ENCODE data around the gene CNTF.

DNA sequence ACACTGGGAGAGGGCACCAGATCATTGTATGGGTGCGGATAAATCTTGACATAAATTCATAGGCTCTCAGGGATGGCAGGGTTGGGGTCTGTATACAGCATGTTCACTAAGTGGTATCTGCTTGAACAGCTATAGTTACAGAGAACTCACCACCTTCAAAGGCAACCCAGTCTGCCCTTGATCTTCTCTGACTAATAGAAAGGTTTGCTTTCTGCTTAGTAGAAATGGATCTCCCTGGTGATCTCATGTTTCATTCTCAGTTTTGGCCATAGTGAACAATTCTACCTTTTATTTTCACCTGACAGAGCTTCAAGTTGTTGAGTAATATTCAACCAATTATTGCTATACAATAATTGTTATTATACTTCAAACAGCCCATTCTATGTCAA lies 32.4 kb downstream of the CNTF start:
- TF ChIP-seq, protein P1, sequence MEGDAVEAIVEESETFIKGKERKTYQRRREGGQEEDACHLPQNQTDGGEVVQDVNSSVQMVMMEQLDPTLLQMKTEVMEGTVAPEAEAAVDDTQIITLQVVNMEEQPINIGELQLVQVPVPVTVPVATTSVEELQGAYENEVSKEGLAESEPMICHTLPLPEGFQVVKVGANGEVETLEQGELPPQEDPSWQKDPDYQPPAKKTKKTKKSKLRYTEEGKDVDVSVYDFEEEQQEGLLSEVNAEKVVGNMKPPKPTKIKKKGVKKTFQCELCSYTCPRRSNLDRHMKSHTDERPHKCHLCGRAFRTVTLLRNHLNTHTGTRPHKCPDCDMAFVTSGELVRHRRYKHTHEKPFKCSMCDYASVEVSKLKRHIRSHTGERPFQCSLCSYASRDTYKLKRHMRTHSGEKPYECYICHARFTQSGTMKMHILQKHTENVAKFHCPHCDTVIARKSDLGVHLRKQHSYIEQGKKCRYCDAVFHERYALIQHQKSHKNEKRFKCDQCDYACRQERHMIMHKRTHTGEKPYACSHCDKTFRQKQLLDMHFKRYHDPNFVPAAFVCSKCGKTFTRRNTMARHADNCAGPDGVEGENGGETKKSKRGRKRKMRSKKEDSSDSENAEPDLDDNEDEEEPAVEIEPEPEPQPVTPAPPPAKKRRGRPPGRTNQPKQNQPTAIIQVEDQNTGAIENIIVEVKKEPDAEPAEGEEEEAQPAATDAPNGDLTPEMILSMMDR (IDR thresholded peaks at IDR 0.05; ENCODE audit: borderline replicate concordance, extremely low read depth, low read length, poor library complexity, severe bottlenecking): no peak
- no peak for TF ChIP-seq EZH2 (IDR thresholded peaks at IDR 0.05; ENCODE audit: borderline replicate concordance, low read depth, low read length, severe bottlenecking)

All from DND-41 (cell line).